OCI-LY1 (cell line): Measurements from ENCODE around the gene HS1BP3.

Experiments used
- H2AFZ ChIP-seq: fragments of 200-600 bp; sonication (generic), shearing (Covaris generic); 2 replicates; pipeline ENCODE4 v1.6.0; 2014; ENCODE audit warnings: antibody characterized with exemption, mild to moderate bottlenecking, low read length
- H3F3A ChIP-seq: fragments of 200-600 bp; sonication (generic), shearing (Covaris generic); 2 replicates; pipeline ENCODE4 v1.6.0; 2014; ENCODE audit warnings: mild to moderate bottlenecking, antibody characterized with exemption, low read length, moderate library complexity; ENCODE audit not compliant: insufficient read depth
- H3K27ac ChIP-seq: fragments of 200-600 bp; sonication (generic); 2 replicates; pipeline ENCODE4 v1.5.1; 2014; ENCODE audit warnings: low read length, mixed run types, mild to moderate bottlenecking, low read depth; ENCODE audit not compliant: poor library complexity, severe bottlenecking
- H3K27me3 ChIP-seq: fragments of 200-600 bp; sonication (generic); 2 replicates; pipeline ENCODE4 v1.6.0; 2014; ENCODE audit warnings: antibody characterized with exemption, mild to moderate bottlenecking, low read length, moderate library complexity; ENCODE audit not compliant: insufficient read depth
- H3K36me3 ChIP-seq: fragments of 200-600 bp; sonication (generic); 2 replicates; pipeline ENCODE4 v1.6.1; 2014; ENCODE audit warnings: mild to moderate bottlenecking, antibody characterized with exemption, low read length, moderate library complexity, mixed read lengths; ENCODE audit not compliant: insufficient read depth
- H3K4me1 ChIP-seq: fragments of 200-600 bp; sonication (generic); 2 replicates; pipeline ENCODE4 v1.5.1; 2014; ENCODE audit warnings: mild to moderate bottlenecking, low read length, moderate library complexity; ENCODE audit not compliant: insufficient read depth, severe bottlenecking
- H3K4me2 ChIP-seq: fragments of 200-600 bp; sonication (generic), shearing (Covaris generic); 2 replicates; pipeline ENCODE4 v1.6.1; 2014; ENCODE audit warnings: low read length
- H3K4me3 ChIP-seq: fragments of 200-600 bp; sonication (generic); 2 replicates; pipeline ENCODE4 v1.5.1; 2014; ENCODE audit warnings: low read length, low read depth, mild to moderate bottlenecking, mixed read lengths; ENCODE audit not compliant: poor library complexity, severe bottlenecking
- H3K79me2 ChIP-seq: fragments of 200-600 bp; shearing (Covaris generic); 2 replicates; pipeline ENCODE4 v1.6.1; 2016; ENCODE audit warnings: mixed run types, low read length, mixed read lengths; ENCODE audit not compliant: insufficient read depth
- H3K9ac ChIP-seq: fragments of 200-600 bp; sonication (generic), shearing (Covaris generic); 2 replicates; pipeline ENCODE4 v1.6.1; 2014; ENCODE audit warnings: mild to moderate bottlenecking, low read length, mixed read lengths
- H3K9me2 ChIP-seq: fragments of 200-600 bp; sonication (generic), shearing (Covaris generic); 2 replicates; pipeline ENCODE4 v1.6.1; 2014; ENCODE audit warnings: low read depth, mild to moderate bottlenecking, low read length, mixed read lengths
- H3K9me3 ChIP-seq: fragments of 200-600 bp; shearing (Covaris generic); 2 replicates; pipeline ENCODE4 v1.6.1; 2014; ENCODE audit warnings: low read length, mixed read lengths
- H4K20me1 ChIP-seq: fragments of 200-600 bp; sonication (generic), shearing (Covaris generic); 2 replicates; pipeline ENCODE4 v1.6.0; 2016; ENCODE audit warnings: mild to moderate bottlenecking, low read length; ENCODE audit not compliant: insufficient read depth
- CTCF ChIP-seq: fragments of 200-600 bp; sonication (generic), shearing (Covaris generic); IDR thresholded peaks from 2 replicates; pipeline ENCODE4 v1.5.1; 2017; ENCODE audit warnings: mild to moderate bottlenecking, antibody characterized with exemption, low read length, moderate library complexity, mixed read lengths
- EZH2 ChIP-seq: fragments of 200-600 bp; sonication (generic), shearing (Covaris generic); IDR thresholded peaks from 2 replicates; pipeline ENCODE4 v1.8.0; 2017; ENCODE audit warnings: borderline replicate concordance, mixed run types, mild to moderate bottlenecking, antibody characterized with exemption, low read length, moderate library complexity, mixed read lengths

Gene HS1BP3

GRCh38 chr2:20594957-20595356 lies 55.9 kb downstream of the HS1BP3 start:
- Histone ChIP-seq H2AFZ (no peak overlapping the region), H3F3A (no peaks in the 10 kb centered on the region), H3K9ac (no peak overlapping the region), H3K27me3 (no peaks in the 10 kb centered on the region), H3K4me3 (no peak overlapping the region), H3K9me2 (no peaks in the 10 kb centered on the region), H4K20me1 (no peaks in the 10 kb centered on the region), H3K4me2 (no peak overlapping the region), H3K79me2 (no peaks in the 10 kb centered on the region), H3K9me3 (no peaks in the 10 kb centered on the region), H3K36me3 (no peaks in the 10 kb centered on the region), H3K4me1 (peaks cover 8% of the 10 kb centered on the region), H3K27ac (no peak overlapping the region)
- no peak for TF ChIP-seq CTCF
- no peak for TF ChIP-seq EZH2

- no peak overlapping the region for H3K4me2 ChIP-seq
- no peak for TF ChIP-seq CTCF
- no peak for TF ChIP-seq EZH2
Observed at GRCh38 chr2:20594048-20594750, 56.7 kb downstream of the HS1BP3 start.

GRCh38 chr2:20593072-20594034 lies 57.5 kb downstream of the HS1BP3 start:
- Histone ChIP-seq H3K4me2 (no peak overlapping the region), H3F3A (no peaks in the 10 kb centered on the region), H3K27ac (no peak overlapping the region), H3K9ac (no peak overlapping the region), H4K20me1 (no peaks in the 10 kb centered on the region), H3K27me3 (peaks cover 2% of the 10 kb centered on the region; the same call in 1 of the 2 replicates), H3K9me3 (no peaks in the 10 kb centered on the region), H3K4me1 (peaks cover 8% of the 10 kb centered on the region), H2AFZ (no peak overlapping the region), H3K79me2 (no peaks in the 10 kb centered on the region), H3K9me2 (no peaks in the 10 kb centered on the region), H3K36me3 (no peaks in the 10 kb centered on the region), H3K4me3 (no peak overlapping the region)
- no peak for TF ChIP-seq CTCF
- no peak for TF ChIP-seq EZH2

More at GRCh38 chr2:20594048-20594750, 56.7 kb downstream of the HS1BP3 start:
- Histone ChIP-seq H3F3A (no peaks in the 10 kb centered on the region), H3K9me2 (no peaks in the 10 kb centered on the region), H3K4me3 (no peak overlapping the region), H3K79me2 (no peaks in the 10 kb centered on the region), H3K9ac (no peak overlapping the region), H4K20me1 (no peaks in the 10 kb centered on the region), H3K9me3 (no peaks in the 10 kb centered on the region), H3K27ac (no peak overlapping the region), H3K36me3 (no peaks in the 10 kb centered on the region), H3K4me1 (peaks cover 8% of the 10 kb centered on the region), H2AFZ (no peak overlapping the region), H3K27me3 (no peaks in the 10 kb centered on the region)
